OCI-LY7 (cell line): ENCODE measurements around the gene CXCR6.

ENCODE experiments used
- EZH2phosphoT487 ChIP-seq: fragments of 200-600 bp; sonication (generic); IDR thresholded peaks from 2 replicates; pipeline ENCODE4 v1.6.1; 2018; ENCODE audit warnings: low read depth, borderline replicate concordance, mild to moderate bottlenecking, mixed run types, antibody characterized with exemption, low read length, moderate library complexity, mixed read lengths
- TF ChIP-seq, protein P1 (sequence below): fragments of 200-600 bp; sonication (generic); conservative IDR thresholded peaks from 2 replicates; pipeline ENCODE4 v1.5.1; 2014; ENCODE audit warnings: mild to moderate bottlenecking, antibody characterized with exemption, low read length, moderate library complexity, mixed read lengths

DNA sequence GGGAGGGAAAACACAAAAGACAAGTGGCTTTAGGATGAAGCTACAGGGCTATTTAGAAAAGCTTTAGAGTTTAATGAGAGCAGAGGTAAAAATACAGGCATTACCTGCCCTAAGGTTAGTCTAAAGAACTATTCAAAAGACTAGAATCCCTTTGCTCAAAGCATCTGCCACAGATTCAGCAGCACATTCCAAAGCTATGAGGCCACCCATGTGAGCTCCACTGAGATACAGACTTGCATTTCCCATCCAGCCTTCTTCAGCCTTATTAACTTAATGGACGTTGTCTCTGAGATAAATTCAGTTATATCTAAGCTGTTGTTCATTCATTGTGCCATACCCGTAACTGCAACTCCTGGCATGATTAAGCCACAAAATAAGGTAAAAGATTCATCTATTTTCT is 25.4 kb downstream of the CXCR6 start:
- TF ChIP-seq, protein P1, sequence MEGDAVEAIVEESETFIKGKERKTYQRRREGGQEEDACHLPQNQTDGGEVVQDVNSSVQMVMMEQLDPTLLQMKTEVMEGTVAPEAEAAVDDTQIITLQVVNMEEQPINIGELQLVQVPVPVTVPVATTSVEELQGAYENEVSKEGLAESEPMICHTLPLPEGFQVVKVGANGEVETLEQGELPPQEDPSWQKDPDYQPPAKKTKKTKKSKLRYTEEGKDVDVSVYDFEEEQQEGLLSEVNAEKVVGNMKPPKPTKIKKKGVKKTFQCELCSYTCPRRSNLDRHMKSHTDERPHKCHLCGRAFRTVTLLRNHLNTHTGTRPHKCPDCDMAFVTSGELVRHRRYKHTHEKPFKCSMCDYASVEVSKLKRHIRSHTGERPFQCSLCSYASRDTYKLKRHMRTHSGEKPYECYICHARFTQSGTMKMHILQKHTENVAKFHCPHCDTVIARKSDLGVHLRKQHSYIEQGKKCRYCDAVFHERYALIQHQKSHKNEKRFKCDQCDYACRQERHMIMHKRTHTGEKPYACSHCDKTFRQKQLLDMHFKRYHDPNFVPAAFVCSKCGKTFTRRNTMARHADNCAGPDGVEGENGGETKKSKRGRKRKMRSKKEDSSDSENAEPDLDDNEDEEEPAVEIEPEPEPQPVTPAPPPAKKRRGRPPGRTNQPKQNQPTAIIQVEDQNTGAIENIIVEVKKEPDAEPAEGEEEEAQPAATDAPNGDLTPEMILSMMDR = no peak
- TF ChIP-seq EZH2phosphoT487 = no peak
